ENCODE data around the gene ZNF777.
"Not testable (repeated sequence)": the region's sequence is repeated elsewhere in the genome, so short reads cannot be mapped to it uniquely, and the experiment has no call there.

ZNF777 gene

DNA sequence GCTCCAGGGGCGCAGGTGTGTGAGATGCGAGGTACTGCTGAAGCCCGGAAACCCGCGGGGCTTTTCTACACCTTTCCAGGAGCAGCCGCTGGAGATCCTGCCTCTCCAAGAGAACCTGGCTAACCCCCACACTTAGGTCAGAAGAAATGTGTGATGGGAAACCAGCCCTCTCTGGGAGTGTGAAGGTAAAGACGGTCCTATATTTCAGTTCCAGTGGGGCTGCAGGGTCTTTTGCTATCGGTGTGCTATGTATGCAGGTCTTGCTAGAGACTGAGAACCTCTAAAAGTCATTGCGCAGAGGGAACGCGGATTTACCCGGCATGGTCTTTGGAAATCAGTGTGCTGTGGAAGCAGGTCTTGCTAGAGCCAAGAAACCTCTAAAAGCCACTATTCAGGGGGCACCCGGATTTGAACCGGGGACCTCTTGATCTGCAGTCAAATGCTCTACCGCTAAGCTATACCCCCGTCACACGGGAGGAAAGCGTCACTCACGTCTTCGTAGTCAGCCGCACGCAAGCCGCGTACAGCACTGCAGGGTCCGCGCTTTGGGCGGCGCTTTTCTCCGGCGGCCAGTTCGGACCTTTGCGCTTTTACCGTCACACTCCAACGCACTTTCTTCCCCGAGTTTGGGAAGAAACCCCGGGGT, 46.0 kb downstream of the ZNF777 start:
- Histone ChIP-seq H3K27me3 (replicated peaks) (no peaks in the 10 kb centered on the region), H3K4me3 (ENCODE audit: low read depth, low read length) (peak overlapping the region; percentile 52), H3K36me3 (replicated peaks) (no peaks in the 10 kb centered on the region), H3K27ac (no peak overlapping the region)
- peak; percentile 92 for DNase-seq
- in situ Hi-C loops (cut with HindIII; ENCODE audit: low pct_ligation_motif_present, low sequenced_read_pairs), result no loop called here
- no peak for TF ChIP-seq CTCF (IDR thresholded peaks at IDR 0.05; ENCODE audit: low read depth, low read length, missing control alignments)

DNA sequence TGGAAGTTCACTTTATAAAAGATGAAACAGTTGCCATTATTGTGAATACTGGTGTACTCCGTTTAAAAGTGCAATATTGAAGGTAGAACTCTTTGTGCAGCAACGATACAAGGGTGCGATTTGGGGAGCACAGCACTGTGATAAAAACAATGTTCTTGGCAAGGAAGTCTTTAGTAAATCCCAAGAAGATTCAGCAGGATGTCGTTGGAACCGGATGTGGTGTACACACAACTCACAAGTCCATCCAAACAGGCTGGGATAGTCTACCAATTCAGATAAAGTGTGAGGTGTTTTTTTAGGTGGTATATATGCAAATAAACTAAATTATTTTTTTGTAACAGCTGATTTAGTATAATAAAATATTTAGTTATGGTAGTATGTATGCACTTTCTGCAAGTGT, 46.7 kb downstream of the ZNF777 start:
- H3K27ac ChIP-seq, result no peak overlapping the region
- in situ Hi-C loops (cut with HindIII; ENCODE audit: low pct_ligation_motif_present, low sequenced_read_pairs), result no loop called here
- no peaks in the 10 kb centered on the region for H3K36me3 ChIP-seq (replicated peaks)
- no peak for DNase-seq
- TF ChIP-seq CTCF (IDR thresholded peaks at IDR 0.05; ENCODE audit: low read depth, low read length, missing control alignments), result no peak
- H3K27me3 ChIP-seq (replicated peaks), result no peaks in the 10 kb centered on the region
- H3K4me3 ChIP-seq (ENCODE audit: low read depth, low read length), result no peak overlapping the region

DNA sequence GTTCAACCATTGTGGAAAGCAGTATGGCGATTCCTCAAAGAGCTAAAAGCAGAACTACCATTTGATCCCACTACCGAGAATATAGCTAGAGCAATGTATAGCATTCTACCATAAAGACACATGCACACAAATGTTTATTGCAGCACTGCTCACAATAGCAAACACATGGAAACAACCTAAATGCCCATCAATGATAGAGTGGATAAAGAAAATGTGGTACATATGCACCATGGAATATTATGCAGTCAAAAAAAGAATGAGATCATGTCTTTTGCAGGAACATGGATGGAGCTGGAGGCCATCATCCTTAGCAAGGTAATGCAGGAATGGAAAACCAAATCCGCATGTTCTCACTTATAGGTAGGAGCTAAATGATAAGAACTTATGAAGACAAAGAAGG, 47.8 kb downstream of the ZNF777 start:
- in situ Hi-C loops (cut with HindIII; ENCODE audit: low pct_ligation_motif_present, low sequenced_read_pairs); DNase-seq; H3K27me3 ChIP-seq (replicated peaks); H3K4me3 ChIP-seq (ENCODE audit: low read depth, low read length); H3K27ac ChIP-seq; H3K36me3 ChIP-seq (replicated peaks): not testable (repeated sequence)

- no peak for DNase-seq
- Histone ChIP-seq H3K36me3 (replicated peaks) (no peaks in the 10 kb centered on the region), H3K27me3 (replicated peaks) (no peaks in the 10 kb centered on the region), H3K4me3 (ENCODE audit: low read depth, low read length) (no peak overlapping the region), H3K27ac (no peak overlapping the region)
- TF ChIP-seq CTCF (IDR thresholded peaks at IDR 0.05; ENCODE audit: low read depth, low read length, missing control alignments), result no peak
- in situ Hi-C loops (cut with HindIII; ENCODE audit: low pct_ligation_motif_present, low sequenced_read_pairs), result no loop called here
Measured at GRCh38 chr7:149409895-149410294, 51.0 kb downstream of the ZNF777 start.

DNA sequence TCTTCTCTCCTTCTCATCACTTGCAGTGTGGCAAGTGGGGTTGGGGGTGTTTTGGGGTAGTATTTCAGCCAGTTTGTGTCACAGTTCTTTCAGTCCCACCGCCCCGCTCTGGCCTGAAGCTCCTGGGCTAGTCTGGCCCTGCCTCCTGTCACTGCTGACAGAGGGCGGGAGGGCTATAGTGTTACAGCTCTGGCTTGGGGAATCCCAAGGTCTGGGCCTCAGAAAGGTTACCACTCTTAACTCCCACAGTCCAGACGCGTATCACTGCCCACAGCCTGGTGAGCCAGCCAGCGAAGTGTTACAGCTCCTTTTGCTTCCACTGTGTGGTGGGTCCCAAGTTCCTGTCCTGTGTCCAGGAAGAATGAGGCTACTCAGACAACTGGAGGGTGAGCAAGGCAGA, 56.0 kb downstream of the ZNF777 start:
- TF ChIP-seq CTCF (IDR thresholded peaks at IDR 0.05; ENCODE audit: low read depth, low read length, missing control alignments), result no peak
- no peaks in the 10 kb centered on the region for H3K27me3 ChIP-seq (replicated peaks)
- H3K4me3 ChIP-seq (ENCODE audit: low read depth, low read length), result no peak overlapping the region
- no peaks in the 10 kb centered on the region for H3K36me3 ChIP-seq (replicated peaks)
- no peak for DNase-seq
- no peak overlapping the region for H3K27ac ChIP-seq
- in situ Hi-C loops (cut with HindIII; ENCODE audit: low pct_ligation_motif_present, low sequenced_read_pairs), result no loop called here

GRCh38 chr7:149404396-149404795, 56.5 kb downstream of the ZNF777 start:
- DNase-seq, result no peak
- Histone ChIP-seq H3K27me3 (replicated peaks) (no peaks in the 10 kb centered on the region), H3K4me3 (ENCODE audit: low read depth, low read length) (no peak overlapping the region), H3K36me3 (replicated peaks) (no peaks in the 10 kb centered on the region), H3K27ac (no peak overlapping the region)
- in situ Hi-C loops (cut with HindIII; ENCODE audit: low pct_ligation_motif_present, low sequenced_read_pairs), result no loop called here
- no peak for TF ChIP-seq CTCF (IDR thresholded peaks at IDR 0.05; ENCODE audit: low read depth, low read length, missing control alignments)

All from brain microvascular endothelial cell (primary cell).